Testis (tissue), 2 donors: ENCODE results near the gene SLC25A20.

Experiments
- CTCF ChIP-seq, 3 experiments: fragments of 450-650 bp in 2 of 3; fragments of 200-600 bp in 1 of 3; sonication (generic) in 1 of 3; IDR thresholded peaks; one replicate each; pipeline ENCODE4 v1.5.1; 2016 to 2019; ENCODE audit warnings: antibody characterized with exemption in 3 of 3, mild to moderate bottlenecking in 2 of 3, moderate library complexity in 1 of 3
- POLR2A ChIP-seq: fragments of 450-650 bp; IDR thresholded peaks from one replicate; pipeline ENCODE4 v1.6.1; 2017; ENCODE audit warnings: antibody characterized with exemption, mild to moderate bottlenecking, moderate library complexity

- TF ChIP-seq CTCF (IDR thresholded peaks at IDR 0.05) (no peak), POLR2A (no peak)
Observed at GRCh38 chr3:48837163-48837562, 61.5 kb downstream of the SLC25A20 start.
